K562 (cell line): Measurements from ENCODE around the gene ZNF831. TPM values are rescaled to one million over a fixed set of nuclear protein-coding genes. Genes with fewer than 3 reads are reported as not detected.

Experiments used
- REST ChIP-seq, 2 experiments: fragments of 450-650 bp; formaldehyde crosslinking in 1 of 2; IDR thresholded peaks; 2 replicates each; pipeline versions ENCODE4 v1.4.0 to v1.6.1; 2014 to 2020; ENCODE audit warnings: mild to moderate bottlenecking in 2 of 2, borderline replicate concordance in 1 of 2, low read depth in 1 of 2
- ZNF589 ChIP-seq: fragments of 200-800 bp; sonication (Bioruptor generic); IDR thresholded peaks from 2 replicates; pipeline ENCODE4 v1.6.1; 2016; ENCODE audit warnings: low read depth, missing genetic modification characterization, missing compliant biosample characterization
- polyA plus RNA-seq, 8 experiments: library from polyadenylated mRNA; depleted of rRNA in 4 of 8; stranded (reverse) in 5 of 8; unstranded in 3 of 8; fragments of >200 nt; fragmentation: Nextera tagmentation in 2 of 8; fragmentation: Illumina TruSeq in 1 of 8; extraction: Ambion mirVana in 2 of 8; extraction: Trizol in 1 of 8; gene quantifications; 2 replicates each; pipeline versions ENCODE4 v1.2.1 to v1.2.3, GENCODE V29; 2011 to 2014; ENCODE audit warnings: inconsistent platforms in 1 of 8, missing spikeins in 1 of 8
- total RNA-seq, 7 experiments: library from RNA; depleted of rRNA in 6 of 7; stranded (reverse); fragments of >200 nt in 6 of 7; fragmentation: Illumina TruSeq in 2 of 7; extraction: Trizol in 2 of 7; gene quantifications; 2 replicates each; pipeline versions ENCODE4 v1.2.1 to v1.2.3, GENCODE V29; 2011 to 2021; ENCODE audit warnings: low replicate concordance in 1 of 7
- TF ChIP-seq, protein P1 (sequence below): fragments of 450-650 bp; IDR thresholded peaks from 2 replicates; pipeline ENCODE4 v1.6.1; 2016; ENCODE audit warnings: mild to moderate bottlenecking, moderate library complexity
- TF ChIP-seq, protein P2 (sequence below): fragments of 250-450 bp; sonication (Bioruptor Pico); IDR thresholded peaks from 2 replicates; pipeline ENCODE4 v1.8.0; 2022; ENCODE audit warnings: inconsistent platforms, mild to moderate bottlenecking, moderate library complexity, borderline replicate concordance

The ZNF831 gene
- total and polyA plus RNA-seq, 9 of the 15 experiments (the other 6 are each of a cell fraction or from before 2014, with no cell fraction given), result not detected

- TF ChIP-seq, protein P1, sequence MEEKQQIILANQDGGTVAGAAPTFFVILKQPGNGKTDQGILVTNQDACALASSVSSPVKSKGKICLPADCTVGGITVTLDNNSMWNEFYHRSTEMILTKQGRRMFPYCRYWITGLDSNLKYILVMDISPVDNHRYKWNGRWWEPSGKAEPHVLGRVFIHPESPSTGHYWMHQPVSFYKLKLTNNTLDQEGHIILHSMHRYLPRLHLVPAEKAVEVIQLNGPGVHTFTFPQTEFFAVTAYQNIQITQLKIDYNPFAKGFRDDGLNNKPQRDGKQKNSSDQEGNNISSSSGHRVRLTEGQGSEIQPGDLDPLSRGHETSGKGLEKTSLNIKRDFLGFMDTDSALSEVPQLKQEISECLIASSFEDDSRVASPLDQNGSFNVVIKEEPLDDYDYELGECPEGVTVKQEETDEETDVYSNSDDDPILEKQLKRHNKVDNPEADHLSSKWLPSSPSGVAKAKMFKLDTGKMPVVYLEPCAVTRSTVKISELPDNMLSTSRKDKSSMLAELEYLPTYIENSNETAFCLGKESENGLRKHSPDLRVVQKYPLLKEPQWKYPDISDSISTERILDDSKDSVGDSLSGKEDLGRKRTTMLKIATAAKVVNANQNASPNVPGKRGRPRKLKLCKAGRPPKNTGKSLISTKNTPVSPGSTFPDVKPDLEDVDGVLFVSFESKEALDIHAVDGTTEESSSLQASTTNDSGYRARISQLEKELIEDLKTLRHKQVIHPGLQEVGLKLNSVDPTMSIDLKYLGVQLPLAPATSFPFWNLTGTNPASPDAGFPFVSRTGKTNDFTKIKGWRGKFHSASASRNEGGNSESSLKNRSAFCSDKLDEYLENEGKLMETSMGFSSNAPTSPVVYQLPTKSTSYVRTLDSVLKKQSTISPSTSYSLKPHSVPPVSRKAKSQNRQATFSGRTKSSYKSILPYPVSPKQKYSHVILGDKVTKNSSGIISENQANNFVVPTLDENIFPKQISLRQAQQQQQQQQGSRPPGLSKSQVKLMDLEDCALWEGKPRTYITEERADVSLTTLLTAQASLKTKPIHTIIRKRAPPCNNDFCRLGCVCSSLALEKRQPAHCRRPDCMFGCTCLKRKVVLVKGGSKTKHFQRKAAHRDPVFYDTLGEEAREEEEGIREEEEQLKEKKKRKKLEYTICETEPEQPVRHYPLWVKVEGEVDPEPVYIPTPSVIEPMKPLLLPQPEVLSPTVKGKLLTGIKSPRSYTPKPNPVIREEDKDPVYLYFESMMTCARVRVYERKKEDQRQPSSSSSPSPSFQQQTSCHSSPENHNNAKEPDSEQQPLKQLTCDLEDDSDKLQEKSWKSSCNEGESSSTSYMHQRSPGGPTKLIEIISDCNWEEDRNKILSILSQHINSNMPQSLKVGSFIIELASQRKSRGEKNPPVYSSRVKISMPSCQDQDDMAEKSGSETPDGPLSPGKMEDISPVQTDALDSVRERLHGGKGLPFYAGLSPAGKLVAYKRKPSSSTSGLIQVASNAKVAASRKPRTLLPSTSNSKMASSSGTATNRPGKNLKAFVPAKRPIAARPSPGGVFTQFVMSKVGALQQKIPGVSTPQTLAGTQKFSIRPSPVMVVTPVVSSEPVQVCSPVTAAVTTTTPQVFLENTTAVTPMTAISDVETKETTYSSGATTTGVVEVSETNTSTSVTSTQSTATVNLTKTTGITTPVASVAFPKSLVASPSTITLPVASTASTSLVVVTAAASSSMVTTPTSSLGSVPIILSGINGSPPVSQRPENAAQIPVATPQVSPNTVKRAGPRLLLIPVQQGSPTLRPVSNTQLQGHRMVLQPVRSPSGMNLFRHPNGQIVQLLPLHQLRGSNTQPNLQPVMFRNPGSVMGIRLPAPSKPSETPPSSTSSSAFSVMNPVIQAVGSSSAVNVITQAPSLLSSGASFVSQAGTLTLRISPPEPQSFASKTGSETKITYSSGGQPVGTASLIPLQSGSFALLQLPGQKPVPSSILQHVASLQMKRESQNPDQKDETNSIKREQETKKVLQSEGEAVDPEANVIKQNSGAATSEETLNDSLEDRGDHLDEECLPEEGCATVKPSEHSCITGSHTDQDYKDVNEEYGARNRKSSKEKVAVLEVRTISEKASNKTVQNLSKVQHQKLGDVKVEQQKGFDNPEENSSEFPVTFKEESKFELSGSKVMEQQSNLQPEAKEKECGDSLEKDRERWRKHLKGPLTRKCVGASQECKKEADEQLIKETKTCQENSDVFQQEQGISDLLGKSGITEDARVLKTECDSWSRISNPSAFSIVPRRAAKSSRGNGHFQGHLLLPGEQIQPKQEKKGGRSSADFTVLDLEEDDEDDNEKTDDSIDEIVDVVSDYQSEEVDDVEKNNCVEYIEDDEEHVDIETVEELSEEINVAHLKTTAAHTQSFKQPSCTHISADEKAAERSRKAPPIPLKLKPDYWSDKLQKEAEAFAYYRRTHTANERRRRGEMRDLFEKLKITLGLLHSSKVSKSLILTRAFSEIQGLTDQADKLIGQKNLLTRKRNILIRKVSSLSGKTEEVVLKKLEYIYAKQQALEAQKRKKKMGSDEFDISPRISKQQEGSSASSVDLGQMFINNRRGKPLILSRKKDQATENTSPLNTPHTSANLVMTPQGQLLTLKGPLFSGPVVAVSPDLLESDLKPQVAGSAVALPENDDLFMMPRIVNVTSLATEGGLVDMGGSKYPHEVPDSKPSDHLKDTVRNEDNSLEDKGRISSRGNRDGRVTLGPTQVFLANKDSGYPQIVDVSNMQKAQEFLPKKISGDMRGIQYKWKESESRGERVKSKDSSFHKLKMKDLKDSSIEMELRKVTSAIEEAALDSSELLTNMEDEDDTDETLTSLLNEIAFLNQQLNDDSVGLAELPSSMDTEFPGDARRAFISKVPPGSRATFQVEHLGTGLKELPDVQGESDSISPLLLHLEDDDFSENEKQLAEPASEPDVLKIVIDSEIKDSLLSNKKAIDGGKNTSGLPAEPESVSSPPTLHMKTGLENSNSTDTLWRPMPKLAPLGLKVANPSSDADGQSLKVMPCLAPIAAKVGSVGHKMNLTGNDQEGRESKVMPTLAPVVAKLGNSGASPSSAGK, result no peak
- TF ChIP-seq ZNF589 (CRISPR knock-in tag) (no peak), REST (IDR thresholded peaks at IDR 0.05; ENCODE audit: borderline replicate concordance) (no peak), REST (CRISPR knock-in tag; IDR thresholded peaks at IDR 0.05; ENCODE audit: low read depth) (no peak)
- TF ChIP-seq, protein P2, sequence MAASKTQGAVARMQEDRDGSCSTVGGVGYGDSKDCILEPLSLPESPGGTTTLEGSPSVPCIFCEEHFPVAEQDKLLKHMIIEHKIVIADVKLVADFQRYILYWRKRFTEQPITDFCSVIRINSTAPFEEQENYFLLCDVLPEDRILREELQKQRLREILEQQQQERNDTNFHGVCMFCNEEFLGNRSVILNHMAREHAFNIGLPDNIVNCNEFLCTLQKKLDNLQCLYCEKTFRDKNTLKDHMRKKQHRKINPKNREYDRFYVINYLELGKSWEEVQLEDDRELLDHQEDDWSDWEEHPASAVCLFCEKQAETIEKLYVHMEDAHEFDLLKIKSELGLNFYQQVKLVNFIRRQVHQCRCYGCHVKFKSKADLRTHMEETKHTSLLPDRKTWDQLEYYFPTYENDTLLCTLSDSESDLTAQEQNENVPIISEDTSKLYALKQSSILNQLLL (CRISPR knock-in tag), result no peak
Observed at GRCh38 chr20:59181936-59182335, 18.3 kb downstream of the ZNF831 start (continued).
